Gastroesophageal sphincter (tissue), 4 donors: ENCODE measurements around the gene SDR39U1. TPM values are rescaled to one million over a fixed set of nuclear protein-coding genes. Genes with fewer than 3 reads are reported as not detected.
A peak's percentile ranks its signal among the peaks of the same experiment; 100 is the strongest.

ENCODE experiments used
- ATAC-seq: fragments of 150-250 bp; one replicate; pipeline ENCODE4 v1.9.1; 2016; ENCODE audit warnings: mild to moderate bottlenecking, moderate library complexity
- H3K27ac ChIP-seq, 4 donors: fragments of 200-600 bp; sonication (generic) in 3 of 4; 1 replicate in 3 of 4; 2 replicates in 1 of 4; pipeline ENCODE4 v1.5.1; 2016 to 2019
- H3K27me3 ChIP-seq: fragments of 200-600 bp; sonication (generic); one replicate; pipeline ENCODE4 v1.5.1; 2019
- H3K36me3 ChIP-seq, 2 donors: fragments of 200-600 bp; sonication (generic); one replicate each; pipeline ENCODE4 v1.5.1; 2019; ENCODE audit warnings: control low read depth in 1 of 2
- H3K4me1 ChIP-seq, 3 donors: fragments of 200-600 bp; sonication (generic); 1 replicate in 2 of 3; 2 replicates in 1 of 3; pipeline ENCODE4 v1.5.1; 2016 to 2019; ENCODE audit warnings: control low read depth in 2 of 3
- H3K4me3 ChIP-seq, 2 donors: fragments of 200-600 bp; sonication (generic); one replicate each; pipeline ENCODE4 v1.5.1; 2019; ENCODE audit warnings: mild to moderate bottlenecking in 1 of 2, moderate library complexity in 1 of 2
- H3K9me3 ChIP-seq, 3 donors: fragments of 200-600 bp; sonication (generic); one replicate each; pipeline ENCODE4 v1.5.1; 2017 to 2019; ENCODE audit warnings: control low read depth in 2 of 3
- EP300 ChIP-seq: sonication (generic); formaldehyde crosslinking; IDR thresholded peaks from one replicate; pipeline ENCODE4 v1.6.1; 2017; ENCODE audit warnings: antibody characterized with exemption, mild to moderate bottlenecking
- POLR2A ChIP-seq, 2 donors: fragments of 450-650 bp; IDR thresholded peaks; one replicate each; pipeline ENCODE4 v1.6.1; 2017; ENCODE audit warnings: antibody characterized with exemption in 2 of 2, mild to moderate bottlenecking in 2 of 2, moderate library complexity in 1 of 2
- POLR2AphosphoS5 ChIP-seq: sonication (generic); formaldehyde crosslinking; IDR thresholded peaks from one replicate; pipeline ENCODE4 v1.6.1; 2017; ENCODE audit warnings: antibody characterized with exemption
- WGBS, 2 donors: methylation state at CpG; one replicate each; pipeline ENCODE4 v1.1.5; 2018; ENCODE audit warnings: low coverage in 1 of 2; 5-methylcytosine and 5-hydroxymethylcytosine counted together
- total RNA-seq, 4 donors: library from RNA; depleted of rRNA; stranded (reverse); fragments of >200 nt; gene quantifications; one replicate each; pipeline ENCODE4 v1.1.0, GENCODE V29; 2016
- TF ChIP-seq, protein P1 (sequence below), 4 experiments: fragments of 200-600 bp in 2 of 4; fragments of 450-650 bp in 2 of 4; sonication (generic) in 1 of 4; IDR thresholded peaks; one replicate each; pipeline ENCODE4 v1.5.1; 2017 to 2019; ENCODE audit warnings: antibody characterized with exemption in 4 of 4, mild to moderate bottlenecking in 2 of 4, moderate library complexity in 2 of 4

SDR39U1 gene
- total RNA-seq, 4 donors from 2014 or later, result 21.5 to 39.7 (median 31.3) TPM

DNA sequence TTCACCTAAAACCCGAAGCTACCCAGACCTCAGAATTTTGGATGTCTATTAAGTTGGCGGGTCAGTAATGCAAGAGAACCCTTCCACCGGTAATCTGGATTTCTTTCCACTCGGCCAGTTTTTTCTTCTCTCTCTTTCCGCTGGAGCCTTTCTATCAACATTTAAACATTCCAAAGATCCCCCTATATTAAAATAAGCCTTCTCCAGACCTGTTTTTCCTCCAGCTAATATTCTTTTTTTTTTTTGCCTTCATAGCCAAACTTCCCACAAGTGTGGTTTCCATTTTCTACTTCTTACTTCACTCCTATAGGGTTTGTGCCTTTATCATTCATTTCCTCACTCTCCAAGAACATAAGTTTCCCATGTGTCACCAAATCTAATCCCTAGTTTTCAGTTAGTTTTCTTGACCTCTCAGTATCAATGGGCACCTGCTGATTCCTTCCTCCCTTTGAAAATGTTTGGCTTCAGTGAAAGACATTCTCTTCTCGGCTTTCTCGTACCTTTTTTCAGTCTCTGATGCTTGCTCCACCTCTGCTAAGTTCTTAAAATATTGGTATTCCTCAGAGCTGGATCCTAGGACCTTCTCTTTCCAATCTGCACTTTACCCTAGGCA lies 583 bp upstream of the SDR39U1 start:
- TF ChIP-seq EP300 (no peak), POLR2AphosphoS5 (no peak), POLR2A (IDR thresholded peaks at IDR 0.05) (no peak)
- TF ChIP-seq, protein P1, sequence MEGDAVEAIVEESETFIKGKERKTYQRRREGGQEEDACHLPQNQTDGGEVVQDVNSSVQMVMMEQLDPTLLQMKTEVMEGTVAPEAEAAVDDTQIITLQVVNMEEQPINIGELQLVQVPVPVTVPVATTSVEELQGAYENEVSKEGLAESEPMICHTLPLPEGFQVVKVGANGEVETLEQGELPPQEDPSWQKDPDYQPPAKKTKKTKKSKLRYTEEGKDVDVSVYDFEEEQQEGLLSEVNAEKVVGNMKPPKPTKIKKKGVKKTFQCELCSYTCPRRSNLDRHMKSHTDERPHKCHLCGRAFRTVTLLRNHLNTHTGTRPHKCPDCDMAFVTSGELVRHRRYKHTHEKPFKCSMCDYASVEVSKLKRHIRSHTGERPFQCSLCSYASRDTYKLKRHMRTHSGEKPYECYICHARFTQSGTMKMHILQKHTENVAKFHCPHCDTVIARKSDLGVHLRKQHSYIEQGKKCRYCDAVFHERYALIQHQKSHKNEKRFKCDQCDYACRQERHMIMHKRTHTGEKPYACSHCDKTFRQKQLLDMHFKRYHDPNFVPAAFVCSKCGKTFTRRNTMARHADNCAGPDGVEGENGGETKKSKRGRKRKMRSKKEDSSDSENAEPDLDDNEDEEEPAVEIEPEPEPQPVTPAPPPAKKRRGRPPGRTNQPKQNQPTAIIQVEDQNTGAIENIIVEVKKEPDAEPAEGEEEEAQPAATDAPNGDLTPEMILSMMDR (IDR thresholded peaks at IDR 0.05), result no peak
- peaks cover 0 to 33% of the 10 kb centered on the region in 2 donors for H3K36me3 ChIP-seq

DNA sequence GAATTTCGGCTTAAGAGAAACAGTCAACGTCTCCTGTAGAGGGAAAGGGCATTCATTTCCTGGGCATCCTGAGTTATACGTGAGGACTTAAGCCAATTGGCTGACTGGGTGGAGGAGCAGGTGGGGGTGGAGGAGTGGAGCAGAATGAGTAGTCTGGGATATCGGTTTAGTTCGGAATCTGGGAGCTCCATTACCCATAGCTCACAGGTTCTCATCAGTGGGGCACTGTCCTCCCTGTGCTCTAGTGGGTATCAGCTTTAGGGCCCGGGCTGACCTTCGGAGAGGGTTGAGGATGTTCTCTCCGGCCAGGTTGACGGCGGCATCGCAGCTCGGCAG lies 704 bp downstream of the SDR39U1 start:
- WGBS, 2 donors, result 0% methylated on average over 4 of the region's 12 CpGs
- H3K27ac ChIP-seq, result peak overlapping the region; percentile 94 to 100 (median 99)
- TF ChIP-seq, protein P1 (IDR thresholded peaks at IDR 0.05), result no peak
- no peak for TF ChIP-seq POLR2A (IDR thresholded peaks at IDR 0.05)
- no peak for TF ChIP-seq EP300
- no peak for TF ChIP-seq POLR2AphosphoS5

More for the DNA sequence above, 583 bp upstream of the SDR39U1 start:
- Histone ChIP-seq H3K4me3 (peak overlapping the region; percentile 60 to 76), H3K27ac (peak overlapping the region; percentile 94 to 100 (median 99)), H3K27me3 (no peaks in the 10 kb centered on the region), H3K9me3 (no peaks in the 10 kb centered on the region), H3K4me1 (peaks cover 5 to 44% (median 9%) of the 10 kb centered on the region in 3 donors)
- ATAC-seq, result no peak
- 0 to 2% methylated on average over 6 of the region's 7 CpGs for WGBS, 2 donors

DNA sequence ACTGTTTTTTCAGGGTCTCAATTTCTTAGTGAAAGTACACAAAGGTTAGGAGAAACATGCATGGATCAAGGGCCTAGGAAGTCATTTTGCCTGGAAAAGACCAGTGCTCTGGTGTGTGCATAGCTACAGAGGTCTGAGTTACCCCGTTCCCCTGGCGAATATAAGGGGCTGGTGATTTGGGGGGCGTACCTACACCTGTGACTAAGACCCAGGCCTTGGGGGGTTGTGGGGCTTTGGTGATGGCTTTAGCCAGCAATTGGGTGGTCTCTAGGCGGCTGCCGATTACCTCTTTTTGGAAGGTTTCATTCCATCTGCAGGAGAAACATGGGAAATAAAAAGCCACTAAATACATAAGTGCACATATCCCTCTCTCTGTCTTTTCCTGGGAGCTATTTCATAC lies 1.1 kb downstream of the SDR39U1 start:
- Histone ChIP-seq H3K27ac (peak overlapping the region; percentile 94 to 100 (median 99)), H3K9me3 (no peaks in the 10 kb centered on the region), H3K36me3 (peaks cover 0 to 47% of the 10 kb centered on the region in 2 donors)

More for the DNA sequence above, 704 bp downstream of the SDR39U1 start:
- Histone ChIP-seq H3K4me3 (peak overlapping the region; percentile 60 to 76), H3K4me1 (peaks cover 5 to 56% (median 15%) of the 10 kb centered on the region in 3 donors), H3K9me3 (no peaks in the 10 kb centered on the region), H3K27me3 (no peaks in the 10 kb centered on the region), H3K36me3 (peaks cover 0 to 45% of the 10 kb centered on the region in 2 donors)
- no peak for ATAC-seq

DNA sequence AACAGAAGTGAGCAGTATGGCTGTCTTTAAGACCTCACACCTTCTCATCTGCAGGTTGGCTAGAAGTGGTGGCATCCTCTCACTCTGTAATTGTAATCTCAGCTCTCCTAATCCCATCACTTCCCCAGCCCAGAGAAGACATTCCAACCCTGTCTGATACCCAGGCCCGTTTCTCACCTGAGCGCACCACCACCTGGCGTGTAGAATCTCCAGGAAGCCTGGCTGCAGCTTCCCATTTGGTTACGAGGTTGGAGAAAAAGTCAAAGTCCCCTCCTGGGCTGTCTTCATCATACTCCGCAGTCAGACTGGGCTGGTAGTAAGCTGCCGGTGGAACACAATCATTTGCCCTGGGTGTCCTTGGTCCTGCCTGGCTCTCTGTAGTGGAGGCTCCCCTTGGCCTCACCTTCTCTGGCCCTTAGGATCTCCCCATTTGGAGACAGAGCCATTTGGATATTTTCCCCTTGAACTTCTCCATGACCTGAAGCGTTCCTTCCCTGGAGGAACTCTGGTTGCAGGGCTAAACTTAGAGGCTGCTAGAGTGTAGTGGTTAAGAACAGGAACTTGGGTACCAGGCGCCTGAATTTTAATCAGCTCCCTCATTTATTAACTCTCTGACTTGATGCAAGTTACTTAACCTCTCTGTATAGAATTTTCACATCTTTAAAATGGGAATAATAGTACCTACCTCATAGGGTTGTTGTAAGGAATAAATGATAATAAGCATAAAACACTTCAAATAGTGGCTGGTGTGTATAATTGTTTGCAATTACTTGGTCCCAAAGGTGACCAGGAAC lies 1.8 kb downstream of the SDR39U1 start:
- 60 to 85% methylated on average over 1 to 4 of the region's 8 CpGs for WGBS, 2 donors
- H3K36me3 ChIP-seq, result peaks cover 0 to 54% of the 10 kb centered on the region in 2 donors
- ATAC-seq, result no peak
- H3K27me3 ChIP-seq, result no peaks in the 10 kb centered on the region
- TF ChIP-seq POLR2AphosphoS5 (no peak), POLR2A (IDR thresholded peaks at IDR 0.05) (no peak), EP300 (no peak)
- TF ChIP-seq, protein P1 (IDR thresholded peaks at IDR 0.05), result no peak
- no peak overlapping the region for H3K4me3 ChIP-seq
- H3K9me3 ChIP-seq, result no peaks in the 10 kb centered on the region
- peaks cover 5 to 67% (median 15%) of the 10 kb centered on the region in 3 donors for H3K4me1 ChIP-seq
- H3K27ac ChIP-seq, result peak overlapping the region in 3 of 4 donors; percentile 99 to 100 (median 99)

More for the DNA sequence above, 1.1 kb downstream of the SDR39U1 start:
- WGBS, 2 donors, result 37 to 48% methylated on average over 5 of the region's 5 CpGs
- ATAC-seq, result no peak
- TF ChIP-seq, protein P1 (IDR thresholded peaks at IDR 0.05), result no peak
- TF ChIP-seq POLR2A (IDR thresholded peaks at IDR 0.05), result no peak
- TF ChIP-seq EP300, result no peak
- TF ChIP-seq POLR2AphosphoS5, result no peak
- peak overlapping the region; percentile 60 to 76 for H3K4me3 ChIP-seq
- no peaks in the 10 kb centered on the region for H3K27me3 ChIP-seq
- peaks cover 5 to 60% (median 15%) of the 10 kb centered on the region in 3 donors for H3K4me1 ChIP-seq
